HFFc6 (cell line): Measurements from ENCODE around the gene RAB11FIP4. TPM values are rescaled to one million over a fixed set of nuclear protein-coding genes. Genes with fewer than 3 reads are reported as not detected.
A peak's percentile ranks its signal among the peaks of the same experiment; 100 is the strongest.

Experiments used
- DNase-seq: peaks from one replicate; pipeline ENCODE4 v3.0.0-alpha.2; 2018
- H3K27ac Mint-ChIP-seq: 2 replicates; pipeline ENCODE4 v1.8.0; 2020; ENCODE audit warnings: mild to moderate bottlenecking, mixed read lengths
- H3K27me3 Mint-ChIP-seq: 2 replicates; pipeline ENCODE4 v1.8.0; 2021; ENCODE audit warnings: mild to moderate bottlenecking, moderate library complexity, mixed read lengths; ENCODE audit not compliant: insufficient read depth
- H3K36me3 Mint-ChIP-seq: 2 replicates; pipeline ENCODE4 v1.8.0; 2021; ENCODE audit warnings: low read depth, mixed read lengths
- H3K4me1 Mint-ChIP-seq: 2 replicates; pipeline ENCODE4 v1.8.0; 2020; ENCODE audit warnings: low read depth, mixed read lengths
- H3K4me3 Mint-ChIP-seq: 2 replicates; pipeline ENCODE4 v1.8.0; 2020; ENCODE audit warnings: mild to moderate bottlenecking, moderate library complexity, mixed read lengths
- H3K9me3 Mint-ChIP-seq: 2 replicates; pipeline ENCODE4 v1.8.0; 2020; ENCODE audit warnings: mild to moderate bottlenecking, mixed read lengths
- total RNA-seq, 6 experiments: library from RNA; stranded (reverse); fragmentation: NEBNext Ultra II Directional; extraction: Animal tissue kit (Norgen Biotek cat#: 25700); gene quantifications; 2 replicates in 1 of 6; 3 replicates in 5 of 6; pipeline ENCODE4 v1.2.3, GENCODE V29; 2021
- TF ChIP-seq, protein P1 (sequence below): fragments of 200-600 bp; sonication (generic); IDR thresholded peaks from 2 replicates; pipeline ENCODE4 v1.5.0; 2021; ENCODE audit warnings: antibody characterized with exemption, mild to moderate bottlenecking

The RAB11FIP4 gene
- total RNA-seq, 6 experiments from 2014 or later, result 0.02 to 0.38 (median 0.09) TPM

DNA sequence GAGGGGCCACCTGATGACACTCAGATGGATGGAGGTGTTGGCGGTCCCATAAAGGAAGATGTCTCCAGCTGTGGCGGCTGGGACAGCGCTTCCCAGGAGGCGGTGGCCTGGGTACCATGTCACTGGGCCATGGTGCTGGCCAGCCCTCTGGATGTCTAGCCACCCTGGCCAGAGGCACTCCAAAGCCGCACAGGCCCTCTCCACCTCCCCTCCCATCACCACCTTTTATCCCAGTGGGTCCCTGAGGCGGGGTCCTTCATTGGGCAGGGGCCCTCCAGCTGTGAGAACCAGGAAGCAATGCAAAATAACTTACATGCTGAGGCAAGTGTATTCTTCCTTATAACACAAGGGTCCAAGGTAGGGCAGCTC lies 23.1 kb downstream of the RAB11FIP4 start:
- DNase-seq, result no peak
- H3K4me3 Mint-ChIP-seq, result no peak overlapping the region
- H3K36me3 Mint-ChIP-seq, result no peaks in the 10 kb centered on the region
- peaks cover 16% of the 10 kb centered on the region for H3K4me1 Mint-ChIP-seq
- H3K27ac Mint-ChIP-seq, result peak overlapping the region; percentile 38; the same call in 1 of the 2 replicates
- TF ChIP-seq, protein P1, sequence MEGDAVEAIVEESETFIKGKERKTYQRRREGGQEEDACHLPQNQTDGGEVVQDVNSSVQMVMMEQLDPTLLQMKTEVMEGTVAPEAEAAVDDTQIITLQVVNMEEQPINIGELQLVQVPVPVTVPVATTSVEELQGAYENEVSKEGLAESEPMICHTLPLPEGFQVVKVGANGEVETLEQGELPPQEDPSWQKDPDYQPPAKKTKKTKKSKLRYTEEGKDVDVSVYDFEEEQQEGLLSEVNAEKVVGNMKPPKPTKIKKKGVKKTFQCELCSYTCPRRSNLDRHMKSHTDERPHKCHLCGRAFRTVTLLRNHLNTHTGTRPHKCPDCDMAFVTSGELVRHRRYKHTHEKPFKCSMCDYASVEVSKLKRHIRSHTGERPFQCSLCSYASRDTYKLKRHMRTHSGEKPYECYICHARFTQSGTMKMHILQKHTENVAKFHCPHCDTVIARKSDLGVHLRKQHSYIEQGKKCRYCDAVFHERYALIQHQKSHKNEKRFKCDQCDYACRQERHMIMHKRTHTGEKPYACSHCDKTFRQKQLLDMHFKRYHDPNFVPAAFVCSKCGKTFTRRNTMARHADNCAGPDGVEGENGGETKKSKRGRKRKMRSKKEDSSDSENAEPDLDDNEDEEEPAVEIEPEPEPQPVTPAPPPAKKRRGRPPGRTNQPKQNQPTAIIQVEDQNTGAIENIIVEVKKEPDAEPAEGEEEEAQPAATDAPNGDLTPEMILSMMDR, result no peak
- no peaks in the 10 kb centered on the region for H3K9me3 Mint-ChIP-seq
- peaks cover 30% of the 10 kb centered on the region for H3K27me3 Mint-ChIP-seq

DNA sequence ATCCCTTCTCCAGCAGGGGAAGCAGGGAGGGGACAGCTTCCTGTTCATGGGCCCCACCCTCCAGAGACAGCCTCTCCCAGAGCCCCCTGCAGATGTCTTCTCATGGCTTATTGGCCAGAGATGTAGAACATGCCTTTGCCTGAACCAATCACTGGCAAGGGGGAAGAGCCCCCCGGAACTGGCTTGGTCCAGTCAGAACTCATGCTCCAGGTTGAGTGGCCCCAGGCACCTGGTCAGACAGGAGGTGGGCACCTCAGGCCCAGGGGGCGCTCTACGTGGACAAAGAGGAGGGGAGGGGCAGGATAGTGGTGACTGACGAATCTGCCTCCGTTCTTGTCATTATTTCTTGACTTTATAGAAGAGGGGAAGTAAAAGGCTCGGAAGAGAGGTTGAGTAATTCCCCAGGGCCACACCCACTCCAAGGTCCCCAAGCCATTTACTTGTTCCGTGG lies 23.6 kb downstream of the RAB11FIP4 start:
- H3K4me3 Mint-ChIP-seq, result no peak overlapping the region
- H3K9me3 Mint-ChIP-seq, result no peaks in the 10 kb centered on the region
- peaks cover 30% of the 10 kb centered on the region for H3K27me3 Mint-ChIP-seq
- no peak overlapping the region for H3K27ac Mint-ChIP-seq
- DNase-seq, result no peak
- H3K4me1 Mint-ChIP-seq, result peaks cover 16% of the 10 kb centered on the region
- TF ChIP-seq, protein P1, result no peak
- no peaks in the 10 kb centered on the region for H3K36me3 Mint-ChIP-seq

DNA sequence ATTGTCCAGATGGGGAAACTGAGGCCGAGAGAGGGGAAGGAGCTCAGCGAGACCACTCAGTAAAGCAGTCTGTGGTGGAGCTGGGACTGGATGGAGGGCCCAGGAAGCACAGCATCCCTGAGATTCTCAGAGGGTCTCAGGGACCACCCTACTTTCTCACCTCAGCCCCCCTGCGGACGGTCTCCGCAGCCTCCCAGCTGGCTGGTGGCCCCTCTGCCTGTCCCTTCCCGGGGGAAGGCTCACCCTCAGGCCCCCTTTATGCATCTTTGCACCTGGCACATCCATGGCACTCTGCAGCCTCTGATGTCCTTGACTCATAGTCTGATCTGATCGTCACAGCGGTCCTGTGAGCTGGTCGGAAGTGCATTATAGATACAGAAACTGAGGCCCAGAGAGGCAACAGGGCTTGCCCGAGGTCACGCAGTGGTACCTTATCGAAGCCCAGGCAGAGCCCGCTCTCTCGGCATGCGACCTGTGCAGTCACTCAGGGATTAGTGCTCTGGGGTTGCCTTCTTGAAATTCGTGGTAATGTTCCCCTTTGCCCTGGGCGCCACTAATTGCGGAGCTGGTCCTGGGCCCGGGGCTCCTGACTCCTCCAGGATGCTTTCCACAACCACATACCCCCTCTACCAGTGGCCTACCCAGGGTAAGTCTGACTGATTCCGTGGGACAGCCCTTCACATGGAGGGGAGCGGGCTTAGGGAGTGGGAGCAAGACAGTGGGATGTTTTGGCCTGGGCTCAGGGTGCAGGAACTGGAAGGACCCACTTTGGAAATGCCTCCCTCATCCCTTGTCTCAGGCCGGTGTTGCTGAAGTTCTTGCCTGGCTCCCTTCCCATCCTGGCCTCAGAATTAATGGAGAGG lies 24.4 kb downstream of the RAB11FIP4 start:
- Mint-ChIP-seq H3K27ac (no peak overlapping the region), H3K4me1 (peaks cover 16% of the 10 kb centered on the region), H3K36me3 (no peaks in the 10 kb centered on the region), H3K9me3 (no peaks in the 10 kb centered on the region), H3K4me3 (no peak overlapping the region), H3K27me3 (peaks cover 32% of the 10 kb centered on the region)
- DNase-seq, result no peak
- TF ChIP-seq, protein P1, result no peak

DNA sequence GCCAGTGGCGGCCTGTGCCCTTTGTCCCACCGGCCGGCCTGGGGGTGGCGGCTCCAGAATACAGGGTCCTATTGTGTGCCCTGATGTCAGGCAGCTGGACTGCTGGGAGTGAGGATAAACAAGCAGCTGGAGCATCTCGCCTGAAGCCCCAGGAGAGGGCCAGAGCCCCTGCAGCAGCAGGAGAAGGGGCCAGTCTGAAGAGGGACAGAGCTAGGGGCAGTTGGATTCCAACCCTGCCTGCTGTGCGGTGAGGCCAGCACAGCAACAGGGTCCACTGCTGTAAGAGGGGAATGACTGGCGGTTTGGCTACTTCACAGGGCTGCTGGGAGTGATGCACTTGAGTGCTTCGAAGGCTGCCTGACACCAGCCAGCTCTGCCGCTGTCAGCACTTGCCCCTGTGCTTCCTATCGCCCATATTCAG lies 25.0 kb downstream of the RAB11FIP4 start:
- Mint-ChIP-seq H3K4me1 (peaks cover 16% of the 10 kb centered on the region), H3K9me3 (no peaks in the 10 kb centered on the region), H3K4me3 (no peak overlapping the region), H3K36me3 (no peaks in the 10 kb centered on the region), H3K27ac (no peak overlapping the region), H3K27me3 (peaks cover 32% of the 10 kb centered on the region)
- no peak for DNase-seq
- TF ChIP-seq, protein P1, result no peak

DNA sequence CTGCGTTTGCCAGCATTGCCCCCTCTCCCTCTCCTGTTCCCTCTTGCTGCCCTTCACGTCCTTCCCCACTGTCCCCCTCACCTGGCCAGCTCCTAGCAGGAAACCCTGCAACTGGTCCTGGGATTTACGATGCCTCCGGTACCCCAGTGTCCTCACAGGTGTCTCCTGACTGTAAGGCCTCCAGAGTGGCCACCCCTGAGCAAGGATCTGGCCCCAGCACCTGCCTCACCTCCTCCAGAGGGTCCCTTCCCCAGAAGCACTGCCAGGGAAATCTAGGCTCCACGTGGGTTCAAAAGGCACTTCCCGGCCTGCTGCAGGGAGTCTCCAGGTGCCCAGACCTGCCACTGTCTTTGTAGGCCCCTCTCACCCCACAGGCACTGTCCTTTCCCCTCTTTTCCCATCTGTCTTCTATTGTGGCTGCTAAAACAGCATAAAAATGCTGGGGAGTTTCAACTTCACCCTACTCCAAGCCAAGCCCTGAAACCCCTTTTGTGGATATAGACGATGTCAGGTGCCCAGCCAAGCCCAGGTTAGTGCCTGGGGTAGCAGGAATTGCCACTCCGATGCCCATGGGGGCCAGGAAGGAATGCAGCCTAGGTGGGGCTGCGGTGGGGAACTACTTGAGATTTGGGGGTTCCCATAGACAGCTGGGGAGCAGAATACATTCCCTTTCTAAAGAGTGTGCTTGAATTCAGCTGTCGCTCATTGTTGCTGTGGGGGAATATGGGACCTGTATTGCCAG lies 25.7 kb downstream of the RAB11FIP4 start:
- Mint-ChIP-seq H3K4me1 (peaks cover 16% of the 10 kb centered on the region), H3K27me3 (peaks cover 30% of the 10 kb centered on the region), H3K27ac (no peak overlapping the region), H3K36me3 (no peaks in the 10 kb centered on the region), H3K4me3 (no peak overlapping the region), H3K9me3 (no peaks in the 10 kb centered on the region)
- TF ChIP-seq, protein P1, result no peak
- DNase-seq, result no peak
